RKO (cell line): ENCODE data around the gene S100A7.
"Not testable (repeated sequence)": the region's sequence is repeated elsewhere in the genome, so short reads cannot be mapped to it uniquely, and the experiment has no call there.

Source experiments
- DNase-seq: peaks from one replicate; pipeline ENCODE4 v3.0.0-alpha.2; 2016; ENCODE audit warnings: low spot score

Gene S100A7

GRCh38 chr1:153430561-153430960, 29.9 kb downstream of the S100A7 start:
- no peak for DNase-seq

- no peak for DNase-seq
Measured at GRCh38 chr1:153430166-153430553, 30.3 kb downstream of the S100A7 start.

DNA sequence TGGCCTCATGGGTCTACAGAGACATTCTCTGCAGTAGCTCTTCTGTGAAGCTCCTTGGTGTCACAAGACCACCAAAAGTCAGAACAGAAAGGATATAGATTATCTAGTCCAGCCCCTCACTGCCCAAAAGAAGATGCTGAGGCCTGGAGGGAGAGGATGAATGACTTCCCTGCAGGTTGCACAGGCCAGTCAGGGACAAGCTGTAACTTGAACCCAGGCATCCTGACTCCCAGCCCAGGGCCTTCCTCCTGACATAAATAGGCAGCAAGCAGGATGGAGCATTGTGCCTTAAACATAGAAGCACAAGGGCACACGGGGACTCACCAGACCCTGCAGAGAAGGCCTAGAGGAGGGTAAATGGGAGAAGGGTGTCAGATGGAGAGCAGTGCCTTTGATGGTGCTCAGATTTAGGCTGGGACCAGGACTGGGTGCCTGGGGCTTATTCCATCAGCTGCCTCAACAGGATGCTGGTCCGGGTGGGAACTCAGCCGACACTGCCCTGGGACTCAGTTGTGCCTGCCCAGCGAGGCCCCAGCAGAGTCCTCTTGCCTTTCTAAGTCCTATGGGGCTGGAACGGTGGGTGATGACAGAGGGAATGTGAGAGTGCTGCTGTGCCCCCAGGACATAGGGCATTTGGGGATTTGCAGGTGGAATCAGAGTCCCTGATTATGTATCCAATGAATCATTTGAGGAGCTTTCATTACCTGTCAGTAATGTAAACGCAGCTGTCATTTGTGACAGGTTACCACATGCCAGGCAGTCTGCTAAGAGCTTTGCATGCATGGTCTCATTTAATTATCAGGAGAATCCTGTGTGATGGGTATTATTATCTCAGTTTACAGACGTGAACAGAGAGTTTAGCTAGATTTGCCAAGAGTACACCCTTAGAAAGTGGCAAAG, 30.9 kb downstream of the S100A7 start:
- no peak for DNase-seq

DNA sequence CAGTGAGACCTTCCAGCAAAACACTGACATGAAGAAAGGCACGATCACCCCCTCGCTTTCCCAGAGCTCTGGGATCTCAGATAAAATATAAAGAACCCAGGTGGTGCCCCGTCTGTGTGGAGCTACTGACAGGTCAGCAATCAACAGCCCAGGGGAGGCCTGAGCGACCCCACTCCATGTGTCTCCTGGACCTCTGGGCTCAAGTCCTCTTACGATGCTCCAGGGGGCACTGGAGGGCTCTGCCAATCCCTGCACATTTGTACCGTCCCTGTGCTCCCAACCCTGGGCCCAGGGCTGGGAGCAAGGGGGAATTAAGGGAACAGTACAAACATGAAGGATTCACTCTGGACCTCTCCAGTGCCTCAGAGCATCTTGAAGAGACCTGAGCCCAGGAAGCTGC, 31.7 kb downstream of the S100A7 start:
- DNase-seq = no peak

DNA sequence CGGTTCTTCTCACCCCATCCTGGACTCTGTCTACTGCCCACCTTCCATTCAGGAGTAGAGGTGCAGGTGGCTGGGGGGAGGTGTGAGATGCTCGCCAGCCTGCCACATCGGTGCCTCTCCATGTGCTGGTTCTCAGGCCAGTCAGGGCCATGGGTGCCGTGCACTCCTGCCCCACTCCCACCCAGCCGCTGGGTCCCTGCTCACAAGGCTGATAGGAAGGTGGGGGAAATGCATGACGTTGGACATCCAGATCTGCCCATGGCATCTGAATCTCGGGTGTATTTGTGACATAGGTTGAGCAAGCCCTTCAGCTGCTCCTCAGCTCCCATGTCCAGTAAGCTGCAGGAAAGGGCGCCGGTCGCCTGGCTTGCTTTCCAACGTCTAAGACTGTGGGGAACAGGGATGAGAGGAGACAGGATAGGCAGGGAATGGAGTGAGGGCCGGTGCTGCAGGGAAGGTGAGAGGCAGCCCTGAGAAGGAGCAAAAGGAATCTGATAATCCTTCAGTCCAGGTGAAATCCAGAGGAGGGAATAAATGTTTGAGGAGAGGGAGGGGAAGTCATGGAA, 32.3 kb downstream of the S100A7 start:
- DNase-seq = no peak

GRCh38 chr1:153426809-153427208, 33.6 kb downstream of the S100A7 start:
- DNase-seq = no peak

- DNase-seq = peak; percentile 65
Measured at GRCh38 chr1:153422450-153423068, 37.9 kb downstream of the S100A7 start.

DNA sequence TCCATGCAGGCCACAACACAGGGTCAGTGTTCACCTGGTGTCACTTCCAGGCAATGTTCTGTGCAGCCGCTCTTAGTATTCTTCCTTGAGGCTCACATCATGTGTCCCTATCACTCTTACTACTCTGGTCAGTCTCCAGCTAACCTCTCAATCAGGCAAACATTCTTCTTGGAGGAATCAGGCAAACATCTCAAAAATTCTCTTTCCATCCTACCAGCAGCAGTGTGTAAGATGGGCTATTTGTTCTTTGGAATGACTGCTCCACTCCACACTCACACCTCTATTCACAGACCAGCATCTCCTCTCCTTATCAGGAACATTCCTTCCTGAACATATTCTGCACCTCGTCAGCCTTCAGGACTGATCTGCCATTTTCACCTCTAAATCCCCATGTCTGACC, 40.1 kb downstream of the S100A7 start:
- DNase-seq = no peak

DNA sequence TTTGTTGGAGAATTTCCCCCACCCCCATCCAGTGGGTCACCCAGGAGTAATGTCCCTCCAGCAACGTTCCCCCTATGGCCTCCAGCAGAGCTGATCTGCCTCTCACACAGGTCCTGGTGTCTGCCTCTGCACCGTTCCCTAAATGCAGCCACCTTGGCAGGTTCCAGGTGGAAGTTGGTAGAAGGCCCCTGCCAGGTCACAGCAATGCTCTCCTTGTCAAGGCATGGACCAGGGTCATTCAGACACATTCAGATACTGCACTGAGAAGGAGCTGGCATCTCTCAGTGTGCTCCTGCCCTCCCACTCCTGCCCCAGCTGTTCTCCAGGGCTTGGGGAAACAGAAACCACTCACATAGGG, 41.0 kb downstream of the S100A7 start:
- not testable (repeated sequence) for DNase-seq

GRCh38 chr1:153418758-153419435, 41.6 kb downstream of the S100A7 start:
- not testable (repeated sequence) for DNase-seq

- no peak for DNase-seq
Measured at GRCh38 chr1:153417136-153417888, 43.1 kb downstream of the S100A7 start.

DNA sequence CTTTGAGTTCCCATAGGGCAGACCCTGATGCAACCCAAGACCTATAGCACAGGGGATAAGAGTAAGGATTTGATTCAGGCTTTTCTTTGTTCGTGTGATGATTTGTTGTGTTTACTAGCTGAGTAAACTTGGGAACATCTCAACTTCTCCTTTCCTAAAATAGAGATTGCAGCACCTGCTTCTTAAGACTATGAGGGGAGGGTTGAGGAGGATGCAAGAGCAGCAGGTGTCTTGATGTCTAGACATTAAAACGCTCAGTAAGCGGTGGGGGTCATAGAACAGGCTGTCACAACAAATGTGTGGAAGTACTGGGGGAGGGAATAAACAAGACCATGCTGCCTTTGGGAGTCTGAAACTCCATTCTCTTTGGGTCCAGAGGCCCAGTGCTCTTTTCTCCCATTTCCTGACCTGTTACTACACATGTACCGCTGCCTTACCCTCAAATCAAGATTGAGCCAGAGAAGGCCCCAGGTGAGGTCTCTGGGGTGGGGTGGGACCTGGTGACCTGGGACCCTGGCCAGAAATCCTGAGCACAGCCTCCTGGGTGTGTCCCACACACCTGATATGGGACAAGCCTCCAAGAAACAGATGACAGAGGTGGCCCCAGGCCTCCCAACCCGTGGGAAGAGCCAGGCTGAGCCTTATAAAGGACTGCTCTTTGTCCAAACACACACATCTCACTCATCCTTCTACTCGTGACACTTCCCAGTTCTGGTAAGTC, 44.4 kb downstream of the S100A7 start, which contains the start of gene S100A7A:
Gene S100A7A, plus strand, starts transcription at position 671 of the 721 bp plus-strand sequence. CDS start 1,563 bp downstream, outside the sequence.
- DNase-seq = no peak

- not testable (repeated sequence) for DNase-seq
Measured at GRCh38 chr1:153413961-153414360, 46.5 kb downstream of the S100A7 start.
